ENCODE results near the gene ZNF608. TPM values are rescaled to one million over a fixed set of nuclear protein-coding genes. Genes with fewer than 3 reads are reported as not detected.

ZNF608 gene
- total and polyA plus RNA-seq, 4 donors = 1.4 to 7.6 (median 3.2) TPM

- H3K4me1 ChIP-seq (ENCODE audit: control insufficient read depth in 4 of 4, insufficient read depth in 4 of 4, low read length in 3 of 4) = peaks cover 0 to 52% (median 27%) of the 10 kb centered on the region in 4 donors
- H3K27ac ChIP-seq (ENCODE audit: low read depth in 1 of 2, low read length in 2 of 2) = peak overlapping the region; percentile 94 to 96
- no peaks in the 10 kb centered on the region for H3K36me3 ChIP-seq (ENCODE audit: control insufficient read depth in 4 of 4, insufficient read depth in 3 of 4, low read depth in 1 of 4, low read length in 3 of 4)
- no peaks in the 10 kb centered on the region for H3K9me3 ChIP-seq (ENCODE audit: control insufficient read depth in 4 of 4, low read length in 3 of 4)
- DNase-seq (ENCODE audit: low spot score) = peak; percentile 67
- under 1% methylated on average over 32 of the region's 32 CpGs for WGBS
- peak overlapping the region; percentile 67 to 88 (median 72) for H3K4me3 ChIP-seq (ENCODE audit: low read depth in 1 of 3, low read length in 3 of 3)
- no peaks in the 10 kb centered on the region for H3K27me3 ChIP-seq (ENCODE audit: control insufficient read depth in 4 of 4, insufficient read depth in 4 of 4, low read length in 3 of 4)
- TF ChIP-seq CTCF (IDR thresholded peaks at IDR 0.05; ENCODE audit: low read depth, low read length, missing input control) (no peak), TAF1 (conservative IDR thresholded peaks at IDR 0.05) (peak; percentile 61), RXRA (IDR thresholded peaks at IDR 0.05) (peak; percentile 26 to 39), YY1 (IDR thresholded peaks at IDR 0.05) (peak; percentile 89), FOXA2 (IDR thresholded peaks at IDR 0.05) (peak; percentile 45), HNF4A (conservative IDR thresholded peaks at IDR 0.05) (peak; percentile 32 to 54), RAD21 (IDR thresholded peaks at IDR 0.05) (peak; percentile 58 to 68), HNF4G (IDR thresholded peaks at IDR 0.05) (no peak), JUND (IDR thresholded peaks at IDR 0.05) (no peak), SP1 (IDR thresholded peaks at IDR 0.05) (peak; percentile 56), MAX (IDR thresholded peaks at IDR 0.05) (peak; percentile 17), EGR1 (IDR thresholded peaks at IDR 0.05; ENCODE audit: low read depth in 2 of 2) (no peak), NR2F2 (IDR thresholded peaks at IDR 0.05) (no peak)
- TF ChIP-seq, protein P1, sequence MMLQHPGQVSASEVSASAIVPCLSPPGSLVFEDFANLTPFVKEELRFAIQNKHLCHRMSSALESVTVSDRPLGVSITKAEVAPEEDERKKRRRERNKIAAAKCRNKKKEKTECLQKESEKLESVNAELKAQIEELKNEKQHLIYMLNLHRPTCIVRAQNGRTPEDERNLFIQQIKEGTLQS (IDR thresholded peaks at IDR 0.05) = no peak
- TF ChIP-seq, protein P2, sequence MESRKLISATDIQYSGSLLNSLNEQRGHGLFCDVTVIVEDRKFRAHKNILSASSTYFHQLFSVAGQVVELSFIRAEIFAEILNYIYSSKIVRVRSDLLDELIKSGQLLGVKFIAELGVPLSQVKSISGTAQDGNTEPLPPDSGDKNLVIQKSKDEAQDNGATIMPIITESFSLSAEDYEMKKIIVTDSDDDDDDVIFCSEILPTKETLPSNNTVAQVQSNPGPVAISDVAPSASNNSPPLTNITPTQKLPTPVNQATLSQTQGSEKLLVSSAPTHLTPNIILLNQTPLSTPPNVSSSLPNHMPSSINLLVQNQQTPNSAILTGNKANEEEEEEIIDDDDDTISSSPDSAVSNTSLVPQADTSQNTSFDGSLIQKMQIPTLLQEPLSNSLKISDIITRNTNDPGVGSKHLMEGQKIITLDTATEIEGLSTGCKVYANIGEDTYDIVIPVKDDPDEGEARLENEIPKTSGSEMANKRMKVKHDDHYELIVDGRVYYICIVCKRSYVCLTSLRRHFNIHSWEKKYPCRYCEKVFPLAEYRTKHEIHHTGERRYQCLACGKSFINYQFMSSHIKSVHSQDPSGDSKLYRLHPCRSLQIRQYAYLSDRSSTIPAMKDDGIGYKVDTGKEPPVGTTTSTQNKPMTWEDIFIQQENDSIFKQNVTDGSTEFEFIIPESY (IDR thresholded peaks at IDR 0.05) = no peak
- TF ChIP-seq, protein P3, sequence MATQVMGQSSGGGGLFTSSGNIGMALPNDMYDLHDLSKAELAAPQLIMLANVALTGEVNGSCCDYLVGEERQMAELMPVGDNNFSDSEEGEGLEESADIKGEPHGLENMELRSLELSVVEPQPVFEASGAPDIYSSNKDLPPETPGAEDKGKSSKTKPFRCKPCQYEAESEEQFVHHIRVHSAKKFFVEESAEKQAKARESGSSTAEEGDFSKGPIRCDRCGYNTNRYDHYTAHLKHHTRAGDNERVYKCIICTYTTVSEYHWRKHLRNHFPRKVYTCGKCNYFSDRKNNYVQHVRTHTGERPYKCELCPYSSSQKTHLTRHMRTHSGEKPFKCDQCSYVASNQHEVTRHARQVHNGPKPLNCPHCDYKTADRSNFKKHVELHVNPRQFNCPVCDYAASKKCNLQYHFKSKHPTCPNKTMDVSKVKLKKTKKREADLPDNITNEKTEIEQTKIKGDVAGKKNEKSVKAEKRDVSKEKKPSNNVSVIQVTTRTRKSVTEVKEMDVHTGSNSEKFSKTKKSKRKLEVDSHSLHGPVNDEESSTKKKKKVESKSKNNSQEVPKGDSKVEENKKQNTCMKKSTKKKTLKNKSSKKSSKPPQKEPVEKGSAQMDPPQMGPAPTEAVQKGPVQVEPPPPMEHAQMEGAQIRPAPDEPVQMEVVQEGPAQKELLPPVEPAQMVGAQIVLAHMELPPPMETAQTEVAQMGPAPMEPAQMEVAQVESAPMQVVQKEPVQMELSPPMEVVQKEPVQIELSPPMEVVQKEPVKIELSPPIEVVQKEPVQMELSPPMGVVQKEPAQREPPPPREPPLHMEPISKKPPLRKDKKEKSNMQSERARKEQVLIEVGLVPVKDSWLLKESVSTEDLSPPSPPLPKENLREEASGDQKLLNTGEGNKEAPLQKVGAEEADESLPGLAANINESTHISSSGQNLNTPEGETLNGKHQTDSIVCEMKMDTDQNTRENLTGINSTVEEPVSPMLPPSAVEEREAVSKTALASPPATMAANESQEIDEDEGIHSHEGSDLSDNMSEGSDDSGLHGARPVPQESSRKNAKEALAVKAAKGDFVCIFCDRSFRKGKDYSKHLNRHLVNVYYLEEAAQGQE (IDR thresholded peaks at IDR 0.05) = peak; percentile 74
- peak overlapping the region; percentile 82 to 89 for H3K9ac ChIP-seq (ENCODE audit: low read depth in 1 of 2, low read length in 2 of 2)
Measured at GRCh38 chr5:124746916-124747790, 714 bp upstream of the ZNF608 start.

All from liver (tissue), 9 donors.